ENCODE results near the gene ENG.

DNA sequence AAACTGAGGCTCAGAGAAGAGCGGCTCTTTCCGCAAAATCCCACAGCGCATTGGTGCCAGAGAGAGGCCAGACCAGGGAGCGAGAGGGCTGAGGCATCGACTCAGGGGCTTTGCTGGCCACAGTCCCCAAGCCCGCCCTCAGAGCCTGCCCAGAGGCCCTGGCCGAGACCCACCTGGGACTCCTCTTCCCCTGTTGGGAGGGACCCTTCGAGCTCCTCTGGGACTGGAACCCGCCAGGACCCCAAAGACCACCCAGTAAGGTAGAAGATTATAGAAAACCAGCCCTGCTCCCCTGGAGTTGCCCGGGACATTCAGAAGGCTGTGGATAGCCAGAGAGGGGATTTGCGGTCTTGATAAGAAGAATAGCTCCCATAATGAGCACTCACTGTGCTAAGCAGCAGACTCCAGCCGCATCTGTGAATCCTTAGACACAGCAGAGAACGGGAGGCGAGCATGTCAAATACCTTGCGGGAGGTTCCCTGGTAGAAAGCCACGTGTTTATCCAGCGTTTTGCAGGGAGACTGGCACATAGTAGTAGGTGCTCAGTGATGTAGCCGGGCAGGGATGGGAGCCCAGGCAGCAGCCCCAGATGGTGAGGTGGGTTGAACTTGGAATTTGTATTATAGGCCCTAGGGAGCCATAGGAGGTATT, 23.7 kb upstream of the ENG start:
- TF ChIP-seq, protein P1, sequence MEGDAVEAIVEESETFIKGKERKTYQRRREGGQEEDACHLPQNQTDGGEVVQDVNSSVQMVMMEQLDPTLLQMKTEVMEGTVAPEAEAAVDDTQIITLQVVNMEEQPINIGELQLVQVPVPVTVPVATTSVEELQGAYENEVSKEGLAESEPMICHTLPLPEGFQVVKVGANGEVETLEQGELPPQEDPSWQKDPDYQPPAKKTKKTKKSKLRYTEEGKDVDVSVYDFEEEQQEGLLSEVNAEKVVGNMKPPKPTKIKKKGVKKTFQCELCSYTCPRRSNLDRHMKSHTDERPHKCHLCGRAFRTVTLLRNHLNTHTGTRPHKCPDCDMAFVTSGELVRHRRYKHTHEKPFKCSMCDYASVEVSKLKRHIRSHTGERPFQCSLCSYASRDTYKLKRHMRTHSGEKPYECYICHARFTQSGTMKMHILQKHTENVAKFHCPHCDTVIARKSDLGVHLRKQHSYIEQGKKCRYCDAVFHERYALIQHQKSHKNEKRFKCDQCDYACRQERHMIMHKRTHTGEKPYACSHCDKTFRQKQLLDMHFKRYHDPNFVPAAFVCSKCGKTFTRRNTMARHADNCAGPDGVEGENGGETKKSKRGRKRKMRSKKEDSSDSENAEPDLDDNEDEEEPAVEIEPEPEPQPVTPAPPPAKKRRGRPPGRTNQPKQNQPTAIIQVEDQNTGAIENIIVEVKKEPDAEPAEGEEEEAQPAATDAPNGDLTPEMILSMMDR (conservative IDR thresholded peaks at IDR 0.05; ENCODE audit: low read length) = no peak
- TF ChIP-seq EZH2phosphoT487 (IDR thresholded peaks at IDR 0.05; ENCODE audit: borderline replicate concordance) = no peak

Measured in Loucy (cell line).